Gastrocnemius medialis (tissue), 4 donors: ENCODE measurements around the gene CTBS. TPM values are rescaled to one million over a fixed set of nuclear protein-coding genes. Genes with fewer than 3 reads are reported as not detected.

Experiments
- ATAC-seq, 2 donors: fragments of 150-250 bp; one replicate each; pipeline ENCODE4 v1.9.1; 2016
- DNase-seq, 2 donors: peaks; one replicate each; pipeline ENCODE4 v3.0.0-alpha.2; 2019
- H3K27ac ChIP-seq, 4 donors: fragments of 200-600 bp; sonication (generic); 1 replicate in 1 of 4; 2 replicates in 3 of 4; pipeline ENCODE4 v1.5.1; 2016 to 2018; ENCODE audit warnings: mild to moderate bottlenecking in 2 of 4, moderate library complexity in 1 of 4
- H3K27me3 ChIP-seq, 3 donors: fragments of 200-600 bp; sonication (generic) in 2 of 3; 1 replicate in 1 of 3; 2 replicates in 2 of 3; pipeline versions ENCODE4 v1.5.1 to v1.6.0; 2016 to 2019; ENCODE audit warnings: mild to moderate bottlenecking in 1 of 3, moderate library complexity in 1 of 3
- H3K36me3 ChIP-seq, 2 donors: fragments of 200-600 bp; sonication (generic) in 1 of 2; one replicate each; pipeline ENCODE4 v1.5.1; 2017 to 2018
- H3K4me1 ChIP-seq, 2 donors: fragments of 200-600 bp; sonication (generic) in 1 of 2; one replicate each; pipeline ENCODE4 v1.5.1; 2016 to 2017; ENCODE audit warnings: mild to moderate bottlenecking in 2 of 2
- H3K4me3 ChIP-seq, 4 donors: fragments of 200-600 bp; sonication (generic) in 3 of 4; 1 replicate in 1 of 4; 2 replicates in 3 of 4; pipeline ENCODE4 v1.5.1; 2016 to 2019; ENCODE audit warnings: mild to moderate bottlenecking in 2 of 4
- H3K9me3 ChIP-seq, 3 donors: fragments of 200-600 bp; sonication (generic) in 2 of 3; 1 replicate in 1 of 3; 2 replicates in 2 of 3; pipeline ENCODE4 v1.5.1; 2016 to 2019
- CTCF ChIP-seq, 5 experiments: fragments of 450-650 bp in 3 of 5; fragments of 200-600 bp in 2 of 5; sonication (generic) in 2 of 5; IDR thresholded peaks in 4 of 5; conservative IDR thresholded peaks in 1 of 5; 1 replicate in 4 of 5; 2 replicates in 1 of 5; pipeline ENCODE4 v1.5.1; 2016 to 2019; ENCODE audit warnings: antibody characterized with exemption in 5 of 5, mild to moderate bottlenecking in 3 of 5, moderate library complexity in 3 of 5
- POLR2A ChIP-seq, 2 donors: fragments of 450-650 bp; IDR thresholded peaks; one replicate each; pipeline ENCODE4 v1.6.1; 2017; ENCODE audit warnings: antibody characterized with exemption in 2 of 2, mild to moderate bottlenecking in 2 of 2, moderate library complexity in 2 of 2
- in situ Hi-C, 4 donors: fragments of 200-750 bp; cut with MboI; loops; one replicate each; pipeline versions ENCODE4 v1.15.0 to v1.8.0; 2017; ENCODE audit warnings: low sequenced_read_pairs in 4 of 4
- intact Hi-C: fragments of 100-400 bp; cut with DNase I; formaldehyde crosslinking; loops from one replicate; pipeline ENCODE4 v1.15.1; 2023; ENCODE audit warnings: low total_unique reads
- total RNA-seq, 4 donors: library from RNA; depleted of rRNA; stranded (reverse); fragments of >200 nt; gene quantifications; one replicate each; pipeline versions ENCODE4 v1.1.0 to v1.2.3, GENCODE V29; 2016

Gene CTBS
- total RNA-seq, 4 donors from 2014 or later, result 4.0 to 6.6 (median 4.7) TPM

- in situ Hi-C loops (loop anchor here in 1 of 4 donors (5.0 kb wide), 1 partner anchor 67 kb away; the partner anchor contains the start of gene CTBS), intact Hi-C loops (loop anchor here (1.0 to 10.0 kb wide), 9 partner anchors 26 to 1079 kb away; partner anchors contain the start of genes CCN1, CTBS, RPF1 and SAMD13)
- ATAC-seq (peak; percentile 71), DNase-seq (peak; percentile 48 to 73)
- no peak for TF ChIP-seq POLR2A (IDR thresholded peaks at IDR 0.05)
- TF ChIP-seq CTCF (IDR thresholded peaks at IDR 0.05 in 4 of 5, conservative IDR thresholded peaks at IDR 0.05 in 1 of 5), result no peak
- Histone ChIP-seq H3K27ac (peak overlapping the region; percentile 96 to 97 (median 96)), H3K4me3 (peak overlapping the region; percentile 77 to 92 (median 81)), H3K36me3 (peaks cover 0 to 10% of the 10 kb centered on the region in 2 donors), H3K4me1 (peaks cover 40% of the 10 kb centered on the region in 2 donors), H3K27me3 (no peaks in the 10 kb centered on the region), H3K9me3 (no peaks in the 10 kb centered on the region)
Observed at GRCh38 chr1:84505493-84506001, 68.7 kb downstream of the CTBS start.

- intact Hi-C loops (loop anchor here (5.0 to 10.0 kb wide), 5 partner anchors 100 to 1080 kb away; partner anchors contain the start of genes CCN1 and SAMD13), in situ Hi-C loops (loop anchor here in 2 of 4 donors (5.0 kb wide), 2 partner anchors 67 to 72 kb away; partner anchors contain the start of gene CTBS (in 1 of the 2))
- Histone ChIP-seq H3K9me3 (no peaks in the 10 kb centered on the region), H3K27ac (peak overlapping the region; percentile 96 to 97 (median 96)), H3K36me3 (peaks cover 0 to 17% of the 10 kb centered on the region in 2 donors), H3K4me3 (peak overlapping the region; percentile 77 to 92 (median 81)), H3K27me3 (no peaks in the 10 kb centered on the region), H3K4me1 (peaks cover 42% of the 10 kb centered on the region in 2 donors)
- DNase-seq (no peak), ATAC-seq (peak in 1 of 2 donors; percentile 23)
- TF ChIP-seq POLR2A (IDR thresholded peaks at IDR 0.05) (no peak), CTCF (IDR thresholded peaks at IDR 0.05 in 4 of 5, conservative IDR thresholded peaks at IDR 0.05 in 1 of 5) (no peak)
Observed at GRCh38 chr1:84504580-84505492, 69.4 kb downstream of the CTBS start.

- Histone ChIP-seq H3K4me1 (peaks cover 42% of the 10 kb centered on the region in 2 donors), H3K9me3 (no peaks in the 10 kb centered on the region), H3K4me3 (no peak overlapping the region), H3K27me3 (no peaks in the 10 kb centered on the region), H3K27ac (no peak overlapping the region), H3K36me3 (peaks cover 0 to 36% of the 10 kb centered on the region in 2 donors)
- no peak for ATAC-seq
- TF ChIP-seq POLR2A (IDR thresholded peaks at IDR 0.05), result no peak
- no peak for TF ChIP-seq CTCF (IDR thresholded peaks at IDR 0.05 in 4 of 5, conservative IDR thresholded peaks at IDR 0.05 in 1 of 5)
- DNase-seq, result no peak
- intact Hi-C loops, result loop anchor here (10.0 kb wide), 3 partner anchors 102 to 1082 kb away; partner anchors contain the start of gene CCN1
- in situ Hi-C loops, result loop anchor here in 1 of 4 donors (5.0 kb wide), 1 partner anchor 74 kb away; no protein-coding TSS in a partner anchor
Observed at GRCh38 chr1:84502927-84503326, 71.3 kb downstream of the CTBS start.

Other genes starting within 250 kb of the CTBS start
- 1 to 10 TPM; 1.3 to 8.2 (median 2.9) TPM for gene DNASE2B, start 176.0 kb downstream of the CTBS start, total RNA-seq
- 10 to 100 TPM; 35.9 to 61.9 (median 52.4) TPM for gene RPF1, start 95.2 kb downstream of the CTBS start, total RNA-seq
- gene SPATA1, start 68.1 kb downstream of the CTBS start, total RNA-seq, result under 1 TPM in 1 of 4 donors, not detected in 3; 0.35 TPM
- gene GNG5, start 67.9 kb downstream of the CTBS start, total RNA-seq, result 100 to 1,000 TPM; 122 to 168 (median 128) TPM
- gene SSX2IP, start 116.0 kb upstream of the CTBS start, total RNA-seq, result 1 to 10 TPM; 3.5 to 7.0 (median 4.7) TPM